GM23338 (cell line): ENCODE results near the gene MFGE8. TPM values are rescaled to one million over a fixed set of nuclear protein-coding genes. Genes with fewer than 3 reads are reported as not detected.

ENCODE experiments used
- ATAC-seq: fragments of 200-7000 bp; cut with Tn5 transposase; 3 replicates; pipeline ENCODE4 v1.9.1; 2020
- DNase-seq: peaks from one replicate; pipeline ENCODE4 v3.0.0-alpha.2; 2015; ENCODE audit warnings: low spot score
- H2AFZ ChIP-seq: fragments of 200-600 bp; sonication (generic); 2 replicates; pipeline ENCODE4 v1.8.0; 2016; ENCODE audit warnings: antibody characterized with exemption, mild to moderate bottlenecking, moderate library complexity
- H3F3A ChIP-seq: fragments of 200-600 bp; sonication (generic); replicated peaks from 2 replicates; pipeline ENCODE4 v1.8.0; 2017; ENCODE audit warnings: antibody characterized with exemption, mixed run types, low read depth
- H3K27ac ChIP-seq: fragments of 200-600 bp; sonication (generic); 2 replicates; pipeline ENCODE4 v1.6.1; 2016; ENCODE audit warnings: low read depth
- H3K27me3 ChIP-seq: fragments of 200-600 bp; sonication (generic); 2 replicates; pipeline ENCODE4 v1.8.0; 2016; ENCODE audit warnings: mild to moderate bottlenecking, mixed run types, moderate library complexity; ENCODE audit not compliant: insufficient read depth
- H3K36me3 ChIP-seq: fragments of 200-600 bp; sonication (generic); 2 replicates; pipeline ENCODE4 v1.8.0; 2016; ENCODE audit warnings: mild to moderate bottlenecking; ENCODE audit not compliant: insufficient read depth
- H3K4me1 ChIP-seq: fragments of 200-600 bp; sonication (generic); 2 replicates; pipeline ENCODE4 v1.8.0; 2016; ENCODE audit warnings: mild to moderate bottlenecking, moderate library complexity; ENCODE audit not compliant: insufficient read depth
- H3K4me2 ChIP-seq: fragments of 200-600 bp; sonication (generic); 2 replicates; pipeline ENCODE4 v1.7.1; 2017; ENCODE audit warnings: mixed run types
- H3K4me3 ChIP-seq: fragments of 200-600 bp; sonication (generic); 2 replicates; pipeline ENCODE4 v1.6.1; 2016; ENCODE audit warnings: mixed run types
- H3K79me2 ChIP-seq: fragments of 200-600 bp; sonication (generic); replicated peaks from 2 replicates; pipeline ENCODE4 v1.8.0; 2017; ENCODE audit warnings: mild to moderate bottlenecking; ENCODE audit not compliant: insufficient read depth
- H3K9me2 ChIP-seq: fragments of 200-600 bp; sonication (generic); 2 replicates; pipeline ENCODE4 v1.8.0; 2017; ENCODE audit not compliant: insufficient read depth
- H4K20me1 ChIP-seq: fragments of 200-600 bp; sonication (generic); replicated peaks from 2 replicates; pipeline ENCODE4 v1.8.0; 2017; ENCODE audit warnings: mild to moderate bottlenecking; ENCODE audit not compliant: insufficient read depth
- H3K27ac Mint-ChIP-seq: 2 replicates; pipeline ENCODE4 v1.8.0; 2020; ENCODE audit warnings: inconsistent platforms, mild to moderate bottlenecking, moderate library complexity, mixed read lengths
- H3K27me3 Mint-ChIP-seq: 3 replicates; pipeline ENCODE4 v1.8.0; 2022; ENCODE audit warnings: low read depth, mild to moderate bottlenecking, moderate library complexity, mixed read lengths, inconsistent platforms; ENCODE audit not compliant: insufficient read depth, poor library complexity
- H3K36me3 Mint-ChIP-seq: 3 replicates; pipeline ENCODE4 v1.8.0; 2021; ENCODE audit warnings: low read depth, mild to moderate bottlenecking, inconsistent platforms, moderate library complexity, mixed read lengths
- H3K4me1 Mint-ChIP-seq: 3 replicates; pipeline ENCODE4 v1.8.0; 2020; ENCODE audit warnings: mild to moderate bottlenecking, inconsistent platforms, mixed read lengths
- H3K4me3 Mint-ChIP-seq: 3 replicates; pipeline ENCODE4 v1.8.0; 2021; ENCODE audit warnings: moderate library complexity, mild to moderate bottlenecking, inconsistent platforms, mixed read lengths
- H3K9me3 Mint-ChIP-seq: 3 replicates; pipeline ENCODE4 v1.8.0; 2020; ENCODE audit warnings: moderate library complexity, mild to moderate bottlenecking, inconsistent platforms, mixed read lengths
- EZH2 ChIP-seq: fragments of 200-600 bp; sonication (generic); IDR thresholded peaks from one replicate; pipeline ENCODE4 v1.8.0; 2017; ENCODE audit warnings: antibody characterized with exemption, mild to moderate bottlenecking, low read depth; ENCODE audit not compliant: unreplicated experiment
- EZH2phosphoT487 ChIP-seq: fragments of 200-600 bp; sonication (generic); IDR thresholded peaks from one replicate; pipeline ENCODE4 v1.8.1; 2018; ENCODE audit warnings: antibody characterized with exemption; ENCODE audit not compliant: unreplicated experiment
- JUNB ChIP-seq: IDR thresholded peaks from one replicate; pipeline ENCODE4 v1.6.1; 2016; ENCODE audit warnings: antibody characterized with exemption; ENCODE audit not compliant: unreplicated experiment
- NANOG ChIP-seq: IDR thresholded peaks from 2 replicates; pipeline ENCODE4 v1.6.1; 2016; ENCODE audit warnings: antibody characterized with exemption, borderline replicate concordance
- STAT1 ChIP-seq: IDR thresholded peaks from one replicate; pipeline ENCODE4 v1.6.1; 2016; ENCODE audit warnings: antibody characterized with exemption; ENCODE audit not compliant: unreplicated experiment
- ZNF114 ChIP-seq: fragments of 250-450 bp; sonication (Bioruptor Pico); IDR thresholded peaks from 2 replicates; pipeline ENCODE4 v1.5.0; 2020; ENCODE audit warnings: mild to moderate bottlenecking, moderate library complexity
- ZNF331 ChIP-seq: fragments of 250-450 bp; sonication (Bioruptor Pico); IDR thresholded peaks from 2 replicates; pipeline ENCODE4 v1.5.0; 2020; ENCODE audit warnings: low read depth, mild to moderate bottlenecking, moderate library complexity
- ZNF462 ChIP-seq: fragments of 250-450 bp; sonication (Bioruptor Pico); IDR thresholded peaks from 2 replicates; pipeline ENCODE4 v1.5.0; 2020; ENCODE audit warnings: mild to moderate bottlenecking, moderate library complexity
- polyA plus RNA-seq: library from polyadenylated mRNA; unstranded; fragments of >200 nt; fragmentation: Nextera tagmentation; extraction: Ambion mirVana; gene quantifications from 2 replicates; pipeline ENCODE4 v1.2.1, GENCODE V29; 2016
- total RNA-seq: library from RNA; depleted of rRNA; stranded (reverse); fragments of >200 nt; shearing (Covaris generic); gene quantifications from 2 replicates; pipeline ENCODE4 v1.2.3, GENCODE V29; 2014

MFGE8 gene
- total and polyA plus RNA-seq, 2 experiments from 2014 or later, result 279 to 671 TPM

GRCh38 chr15:88882785-88883184 is 30.4 kb downstream of the MFGE8 start:
- peaks cover 63% of the 10 kb centered on the region for H3K36me3 Mint-ChIP-seq
- Histone ChIP-seq H3K4me1 (peaks cover 3% of the 10 kb centered on the region; the same call in 1 of the 2 replicates), H4K20me1 (no peaks in the 10 kb centered on the region), H3K9me2 (no peaks in the 10 kb centered on the region), H3K79me2 (peaks cover 5% of the 10 kb centered on the region; the same call in 1 of the 2 replicates), H3F3A (0 out of 2 replicates have a peak, but pooled peaks cover 10% of the 10 kb centered on the region), H3K4me2 (no peak overlapping the region), H3K4me3 (no peak overlapping the region), H3K36me3 (no peaks in the 10 kb centered on the region; the same call in 1 of the 2 replicates), H3K27ac (no peak overlapping the region), H3K27me3 (no peaks in the 10 kb centered on the region), H2AFZ (no peak overlapping the region)
- H3K9me3 Mint-ChIP-seq, result no peaks in the 10 kb centered on the region
- no peak for TF ChIP-seq ZNF462 (CRISPR knock-in tag)
- TF ChIP-seq STAT1, result no peak
- no peak for TF ChIP-seq ZNF114 (CRISPR knock-in tag)
- no peak for TF ChIP-seq NANOG
- no peak for TF ChIP-seq JUNB
- TF ChIP-seq ZNF331 (CRISPR knock-in tag), result no peak
- TF ChIP-seq EZH2, result no peak
- no peak for TF ChIP-seq EZH2phosphoT487
- no peak for DNase-seq
- H3K4me1 Mint-ChIP-seq, result peaks cover 12% of the 10 kb centered on the region
- ATAC-seq, result no peak
- peaks cover 15% of the 10 kb centered on the region for H3K27me3 Mint-ChIP-seq
- H3K27ac Mint-ChIP-seq, result no peak overlapping the region
- H3K4me3 Mint-ChIP-seq, result no peak overlapping the region
